ENCODE measurements around the gene CERS5. TPM values are rescaled to one million over a fixed set of nuclear protein-coding genes. Genes with fewer than 3 reads are reported as not detected.
"Not testable (repeated sequence)": the region's sequence is repeated elsewhere in the genome, so short reads cannot be mapped to it uniquely, and the experiment has no call there.

The CERS5 gene
- total RNA-seq, 1 donor from 2014 or later = 114 TPM

DNA sequence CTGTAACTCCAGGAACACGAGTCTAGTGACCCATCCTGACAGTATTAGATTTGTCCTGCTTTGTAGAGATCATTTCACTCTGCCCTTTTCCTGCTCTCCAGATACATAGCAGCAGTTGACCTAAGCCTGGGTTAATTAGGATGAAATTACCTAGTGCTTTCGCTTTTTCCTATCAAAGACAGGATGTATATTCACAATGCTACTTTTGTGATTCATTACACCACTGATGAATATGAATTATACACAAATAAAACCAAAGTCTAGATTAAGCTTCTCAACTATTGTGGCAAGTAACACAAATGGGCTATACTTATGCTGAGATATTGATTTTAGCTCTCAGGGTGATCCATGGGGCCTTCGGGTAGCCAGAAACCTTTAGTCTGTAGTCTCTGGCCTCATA lies 17.9 kb downstream of the CERS5 start:
- Mint-ChIP-seq H3K9me3 (no peaks in the 10 kb centered on the region), H3K4me1 (ENCODE audit: low read depth) (peaks cover 29% of the 10 kb centered on the region), H3K36me3 (ENCODE audit: low read depth) (peaks cover 25% of the 10 kb centered on the region), H3K27me3 (ENCODE audit: low read depth) (no peaks in the 10 kb centered on the region), H3K4me3 (ENCODE audit: low read depth) (no peak overlapping the region), H3K27ac (peak overlapping the region; percentile 22)
- intact Hi-C loops (cut with micrococcal nuclease) = loop anchor here (1.0 to 5.0 kb wide), 2 partner anchors 11 to 33 kb away; no protein-coding TSS in a partner anchor
- no peak for DNase-seq (ENCODE audit: low spot score)

DNA sequence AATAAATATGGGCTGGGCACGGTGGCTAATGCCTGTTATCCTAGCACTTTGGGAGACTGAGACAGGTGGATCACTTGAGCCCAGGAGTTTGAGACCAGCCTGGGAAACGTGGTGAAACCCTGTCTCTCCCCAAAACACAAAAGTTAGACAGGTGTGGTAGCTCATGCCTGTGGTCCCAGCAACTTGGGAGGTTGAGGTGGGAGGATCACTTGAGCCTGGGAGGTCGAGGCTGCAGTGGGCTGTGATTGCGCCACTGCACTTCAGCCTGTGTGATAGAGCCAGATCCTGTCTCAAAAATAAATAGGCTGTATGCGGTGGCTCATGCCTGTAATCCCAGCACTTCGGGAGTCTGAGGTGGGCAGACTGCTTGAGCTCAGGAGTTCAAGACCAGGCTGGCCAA lies 19.2 kb downstream of the CERS5 start:
- not testable (repeated sequence) for H3K27ac Mint-ChIP-seq; H3K9me3 Mint-ChIP-seq; H3K4me3 Mint-ChIP-seq (ENCODE audit: low read depth); DNase-seq (ENCODE audit: low spot score); H3K27me3 Mint-ChIP-seq (ENCODE audit: low read depth)
- H3K36me3 Mint-ChIP-seq (ENCODE audit: low read depth) = peaks cover 24% of the 10 kb centered on the region
- intact Hi-C loops (cut with micrococcal nuclease) = loop anchor here (5.0 kb wide), 1 partner anchor 34 kb away; no protein-coding TSS in a partner anchor
- H3K4me1 Mint-ChIP-seq (ENCODE audit: low read depth) = peaks cover 29% of the 10 kb centered on the region

DNA sequence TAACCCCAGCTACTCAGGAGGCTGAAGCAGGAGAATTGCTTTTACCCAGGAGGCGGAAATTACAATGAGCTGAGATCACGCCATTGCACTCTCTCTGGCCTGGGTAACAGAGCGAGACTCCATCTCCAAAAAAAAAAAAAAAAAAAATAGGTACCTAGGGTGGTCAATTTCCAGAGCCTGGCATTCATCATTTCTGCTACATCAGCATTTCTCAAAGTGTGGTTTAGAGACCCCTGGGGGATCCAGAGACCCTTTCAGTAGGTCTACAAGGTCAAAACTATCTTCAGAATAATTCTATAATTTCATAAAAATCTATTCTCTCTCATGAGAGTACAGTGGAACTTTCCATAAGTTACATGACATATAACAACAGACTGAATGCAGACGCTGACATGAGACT lies 19.9 kb downstream of the CERS5 start:
- H3K4me1 Mint-ChIP-seq (ENCODE audit: low read depth) = peaks cover 29% of the 10 kb centered on the region
- intact Hi-C loops (cut with micrococcal nuclease) = loop anchor here (5.0 kb wide), 1 partner anchor 35 kb away; no protein-coding TSS in a partner anchor
- H3K27ac Mint-ChIP-seq = no peak overlapping the region
- H3K4me3 Mint-ChIP-seq (ENCODE audit: low read depth) = no peak overlapping the region
- no peak for DNase-seq (ENCODE audit: low spot score)
- H3K9me3 Mint-ChIP-seq = no peaks in the 10 kb centered on the region
- peaks cover 28% of the 10 kb centered on the region for H3K36me3 Mint-ChIP-seq (ENCODE audit: low read depth)
- no peaks in the 10 kb centered on the region for H3K27me3 Mint-ChIP-seq (ENCODE audit: low read depth)

- H3K4me1 Mint-ChIP-seq (ENCODE audit: low read depth) = peaks cover 19% of the 10 kb centered on the region
- no peak for DNase-seq (ENCODE audit: low spot score)
- intact Hi-C loops (cut with micrococcal nuclease) = loop anchor here (5.0 kb wide), 1 partner anchor 37 kb away; no protein-coding TSS in a partner anchor
- H3K27ac Mint-ChIP-seq = no peak overlapping the region
- H3K9me3 Mint-ChIP-seq = no peaks in the 10 kb centered on the region
- H3K36me3 Mint-ChIP-seq (ENCODE audit: low read depth) = peaks cover 43% of the 10 kb centered on the region
- no peak overlapping the region for H3K4me3 Mint-ChIP-seq (ENCODE audit: low read depth)
- no peaks in the 10 kb centered on the region for H3K27me3 Mint-ChIP-seq (ENCODE audit: low read depth)
These were observed 21.7 kb downstream of the CERS5 start for GRCh38 chr12:50145439-50145838.

- Mint-ChIP-seq H3K4me3 (ENCODE audit: low read depth) (no peak overlapping the region), H3K9me3 (no peaks in the 10 kb centered on the region), H3K4me1 (ENCODE audit: low read depth) (peaks cover 12% of the 10 kb centered on the region), H3K36me3 (ENCODE audit: low read depth) (peaks cover 56% of the 10 kb centered on the region), H3K27me3 (ENCODE audit: low read depth) (no peaks in the 10 kb centered on the region), H3K27ac (no peak overlapping the region)
- DNase-seq (ENCODE audit: low spot score) = no peak
- intact Hi-C loops (cut with micrococcal nuclease) = no loop called here
These were observed 24.2 kb downstream of the CERS5 start for GRCh38 chr12:50142993-50143392.

GRCh38 chr12:50132505-50133135 lies 34.5 kb downstream of the CERS5 start:
- intact Hi-C loops (cut with micrococcal nuclease) = loop anchor here (1.0 to 10.0 kb wide), 3 partner anchors 34 to 182 kb away; partner anchors contain the start of gene CERS5
- H3K27me3 Mint-ChIP-seq (ENCODE audit: low read depth) = no peaks in the 10 kb centered on the region
- peak overlapping the region; percentile 44 for H3K27ac Mint-ChIP-seq
- no peaks in the 10 kb centered on the region for H3K9me3 Mint-ChIP-seq
- peaks cover 75% of the 10 kb centered on the region for H3K36me3 Mint-ChIP-seq (ENCODE audit: low read depth)
- peaks cover 10% of the 10 kb centered on the region for H3K4me1 Mint-ChIP-seq (ENCODE audit: low read depth)
- no peak for DNase-seq (ENCODE audit: low spot score)
- no peak overlapping the region for H3K4me3 Mint-ChIP-seq (ENCODE audit: low read depth)

DNA sequence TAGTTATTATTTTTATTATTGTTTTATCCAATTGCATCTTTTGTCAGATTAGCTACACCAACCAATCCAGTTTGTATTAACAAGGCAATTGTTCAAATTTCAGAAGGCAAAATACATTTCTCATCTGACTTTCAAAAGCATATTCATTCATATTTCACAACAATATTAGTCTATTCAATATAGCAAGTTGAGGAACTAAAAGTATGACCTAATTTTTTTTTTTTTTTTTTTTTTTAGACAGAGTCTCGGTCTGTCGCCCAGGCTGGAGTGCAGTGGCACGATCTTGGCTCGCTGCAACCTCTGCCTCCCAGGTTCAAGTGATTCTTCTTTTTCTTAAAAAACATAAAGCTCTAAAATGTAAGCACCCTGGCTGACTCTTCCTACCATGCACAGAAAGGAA lies 37.9 kb downstream of the CERS5 start:
- Mint-ChIP-seq H3K9me3 (no peaks in the 10 kb centered on the region), H3K36me3 (ENCODE audit: low read depth) (peaks cover 76% of the 10 kb centered on the region), H3K4me3 (ENCODE audit: low read depth) (no peak overlapping the region), H3K4me1 (ENCODE audit: low read depth) (peaks cover 14% of the 10 kb centered on the region), H3K27me3 (ENCODE audit: low read depth) (no peaks in the 10 kb centered on the region), H3K27ac (no peak overlapping the region)
- no peak for DNase-seq (ENCODE audit: low spot score)
- intact Hi-C loops (cut with micrococcal nuclease) = no loop called here

DNA sequence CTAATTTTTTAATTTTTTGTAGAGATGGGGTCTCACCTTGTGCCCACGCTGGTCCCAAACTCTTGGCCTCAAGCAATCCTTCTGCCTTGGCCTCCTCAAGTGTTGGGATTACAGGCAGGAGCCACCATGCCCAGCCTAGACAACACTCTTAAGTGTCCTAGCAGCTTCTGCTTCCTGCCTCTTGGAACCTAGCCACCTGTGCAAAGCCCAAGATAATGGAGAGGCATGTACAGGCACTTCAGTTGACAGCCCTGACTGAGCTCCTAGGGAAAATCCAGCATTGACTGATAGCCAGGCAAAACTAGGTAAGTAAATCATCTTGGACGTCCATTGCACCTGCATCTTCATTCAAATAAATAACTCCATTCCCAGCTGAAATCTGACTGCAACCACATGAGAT lies 39.6 kb downstream of the CERS5 start:
- peaks cover 11% of the 10 kb centered on the region for H3K4me1 Mint-ChIP-seq (ENCODE audit: low read depth)
- intact Hi-C loops (cut with micrococcal nuclease) = no loop called here
- no peak overlapping the region for H3K4me3 Mint-ChIP-seq (ENCODE audit: low read depth)
- H3K9me3 Mint-ChIP-seq = no peaks in the 10 kb centered on the region
- DNase-seq (ENCODE audit: low spot score) = no peak
- no peak overlapping the region for H3K27ac Mint-ChIP-seq
- H3K27me3 Mint-ChIP-seq (ENCODE audit: low read depth) = no peaks in the 10 kb centered on the region
- H3K36me3 Mint-ChIP-seq (ENCODE audit: low read depth) = peaks cover 76% of the 10 kb centered on the region

GRCh38 chr12:50123203-50123602 lies 44.0 kb downstream of the CERS5 start:
- H3K4me1 Mint-ChIP-seq (ENCODE audit: low read depth) = peaks cover 11% of the 10 kb centered on the region
- no peaks in the 10 kb centered on the region for H3K27me3 Mint-ChIP-seq (ENCODE audit: low read depth)
- DNase-seq (ENCODE audit: low spot score) = no peak
- H3K27ac Mint-ChIP-seq = no peak overlapping the region
- no peaks in the 10 kb centered on the region for H3K9me3 Mint-ChIP-seq
- peaks cover 68% of the 10 kb centered on the region for H3K36me3 Mint-ChIP-seq (ENCODE audit: low read depth)
- intact Hi-C loops (cut with micrococcal nuclease) = no loop called here
- no peak overlapping the region for H3K4me3 Mint-ChIP-seq (ENCODE audit: low read depth)

DNA sequence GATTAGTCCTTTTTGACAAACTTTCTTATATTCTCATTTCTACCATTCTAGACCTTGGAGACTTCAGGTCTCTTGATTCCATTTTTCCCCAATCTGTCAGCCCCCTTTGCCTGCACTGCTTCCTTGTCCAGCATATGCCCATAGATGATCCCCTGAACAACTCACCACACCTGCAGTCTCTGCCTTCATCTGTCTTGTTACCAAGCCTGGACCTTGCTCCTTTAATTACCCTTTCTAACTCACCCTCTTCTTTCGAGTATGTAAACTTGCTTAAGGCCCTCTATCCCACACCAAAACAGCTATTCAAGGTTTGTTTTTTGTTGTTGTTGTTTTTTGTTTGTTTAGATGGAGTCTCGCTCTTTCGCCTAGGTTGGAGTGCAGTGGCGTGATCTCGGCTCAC lies 45.5 kb downstream of the CERS5 start:
- Mint-ChIP-seq H3K4me3 (ENCODE audit: low read depth) (no peak overlapping the region), H3K36me3 (ENCODE audit: low read depth) (peaks cover 61% of the 10 kb centered on the region), H3K27ac (no peak overlapping the region), H3K9me3 (no peaks in the 10 kb centered on the region), H3K27me3 (ENCODE audit: low read depth) (no peaks in the 10 kb centered on the region), H3K4me1 (ENCODE audit: low read depth) (peaks cover 11% of the 10 kb centered on the region)
- intact Hi-C loops (cut with micrococcal nuclease) = no loop called here
- DNase-seq (ENCODE audit: low spot score) = no peak

DNA sequence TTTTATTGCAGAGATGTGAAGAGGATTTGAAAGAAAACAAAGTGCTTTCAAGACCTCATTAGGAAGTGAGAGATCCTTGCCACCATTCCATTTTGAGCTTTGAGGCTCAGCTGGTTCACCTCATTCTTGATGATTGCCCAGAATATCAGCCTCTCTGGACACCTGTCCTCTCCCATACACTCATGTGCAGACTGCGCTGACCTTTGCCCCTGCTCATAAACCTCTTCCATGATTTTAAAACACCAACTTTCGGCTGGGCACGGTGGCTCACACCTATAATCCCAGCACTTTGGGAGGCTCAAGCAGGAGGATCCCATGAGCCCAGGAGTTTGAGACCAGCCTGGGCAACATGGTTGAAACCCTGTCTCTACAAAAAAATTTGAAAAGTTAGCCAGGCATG lies 46.2 kb downstream of the CERS5 start:
- H3K4me1 Mint-ChIP-seq (ENCODE audit: low read depth) = peaks cover 11% of the 10 kb centered on the region
- no peaks in the 10 kb centered on the region for H3K9me3 Mint-ChIP-seq
- H3K4me3 Mint-ChIP-seq (ENCODE audit: low read depth) = no peak overlapping the region
- H3K27ac Mint-ChIP-seq = no peak overlapping the region
- no peak for DNase-seq (ENCODE audit: low spot score)
- H3K27me3 Mint-ChIP-seq (ENCODE audit: low read depth) = no peaks in the 10 kb centered on the region
- peaks cover 63% of the 10 kb centered on the region for H3K36me3 Mint-ChIP-seq (ENCODE audit: low read depth)
- intact Hi-C loops (cut with micrococcal nuclease) = no loop called here

DNA sequence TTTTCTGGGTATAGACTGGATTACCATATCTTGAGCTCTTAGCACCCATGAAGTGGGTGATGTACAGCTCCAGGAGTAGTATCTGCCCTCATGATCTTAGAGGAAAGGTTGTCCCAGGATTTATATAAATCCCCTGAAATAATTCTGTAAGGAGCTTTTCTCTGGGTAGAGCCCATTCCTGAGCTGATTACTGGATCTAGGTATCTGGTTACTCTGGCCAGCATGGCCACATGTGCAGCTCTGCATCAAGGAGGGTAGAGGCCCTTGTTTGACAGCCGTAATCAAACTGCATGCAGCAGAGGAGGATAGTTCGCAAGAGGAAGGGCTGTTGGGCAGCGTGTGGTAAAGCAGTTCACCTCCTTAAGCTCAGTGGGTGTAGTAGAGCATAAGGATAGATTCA lies 46.6 kb downstream of the CERS5 start:
- Mint-ChIP-seq H3K4me3 (ENCODE audit: low read depth) (no peak overlapping the region), H3K36me3 (ENCODE audit: low read depth) (peaks cover 63% of the 10 kb centered on the region), H3K4me1 (ENCODE audit: low read depth) (peaks cover 9% of the 10 kb centered on the region), H3K27ac (no peak overlapping the region), H3K9me3 (no peaks in the 10 kb centered on the region), H3K27me3 (ENCODE audit: low read depth) (no peaks in the 10 kb centered on the region)
- no peak for DNase-seq (ENCODE audit: low spot score)
- intact Hi-C loops (cut with micrococcal nuclease) = no loop called here

DNA sequence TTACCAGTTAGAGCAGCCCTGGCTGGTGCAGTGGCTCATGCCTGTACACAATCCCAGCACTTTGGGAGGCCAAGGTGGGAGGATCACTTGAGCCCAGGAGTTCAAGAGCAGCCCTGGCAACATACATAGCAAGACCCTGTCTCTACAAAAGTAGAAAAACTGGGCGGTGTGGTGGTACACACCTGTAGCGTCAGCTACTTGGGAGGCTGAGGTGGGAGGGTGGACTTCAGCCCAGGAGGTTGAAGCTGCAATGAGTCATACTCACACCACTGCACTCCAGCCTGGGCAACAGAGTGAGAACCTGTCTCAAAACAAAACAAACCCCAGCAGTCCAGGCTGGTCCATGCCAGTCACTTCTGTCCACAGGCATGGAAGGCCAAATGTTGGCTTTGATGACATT lies 47.8 kb downstream of the CERS5 start:
- H3K9me3 Mint-ChIP-seq = no peaks in the 10 kb centered on the region
- H3K36me3 Mint-ChIP-seq (ENCODE audit: low read depth) = peaks cover 57% of the 10 kb centered on the region
- DNase-seq (ENCODE audit: low spot score) = no peak
- no peaks in the 10 kb centered on the region for H3K27me3 Mint-ChIP-seq (ENCODE audit: low read depth)
- H3K4me3 Mint-ChIP-seq (ENCODE audit: low read depth) = no peak overlapping the region
- no peak overlapping the region for H3K27ac Mint-ChIP-seq
- intact Hi-C loops (cut with micrococcal nuclease) = no loop called here
- peaks cover 4% of the 10 kb centered on the region for H3K4me1 Mint-ChIP-seq (ENCODE audit: low read depth)

Data from activated T-helper 2 cell treated with anti-CD3 and anti-CD28 coated beads, Interferon-gamma antibody, Interleukin-2, Interleukin-4, amounts not matched to agents 10 μg/mL and 5 μg/mL and 100 μg/mL, durations not matched to agents 14 hours and 24 hours and 36 hours (primary cell).